Lung (tissue), 12 donors: ENCODE data around the gene RTL1. TPM values are rescaled to one million over a fixed set of nuclear protein-coding genes. Genes with fewer than 3 reads are reported as not detected.

ENCODE experiments used
- ATAC-seq: fragments of 200-7000 bp; cut with Tn5 transposase; one replicate; pipeline ENCODE4 v1.9.1; 2020; ENCODE audit warnings: moderate number of reproducible peaks; ENCODE audit not compliant: insufficient read depth, low FRiP score
- DNase-seq, 3 donors: peaks; one replicate each; pipeline ENCODE4 v3.0.0-alpha.2; 2013 to 2017
- H3K27ac ChIP-seq, 2 donors: one replicate each; pipeline ENCODE4 v1.5.1; 2013; ENCODE audit warnings: mild to moderate bottlenecking in 2 of 2, moderate library complexity in 2 of 2, control low read depth in 1 of 2, inconsistent platforms in 1 of 2, low read depth in 1 of 2, low read length in 1 of 2
- H3K27me3 ChIP-seq, 3 donors: one replicate each; pipeline ENCODE4 v1.5.1; 2013; ENCODE audit warnings: low read length in 2 of 3; ENCODE audit not compliant: control insufficient read depth in 3 of 3, insufficient read depth in 3 of 3
- H3K36me3 ChIP-seq, 4 donors: one replicate each; pipeline ENCODE4 v1.5.1; 2013; ENCODE audit warnings: low read length in 4 of 4, mild to moderate bottlenecking in 1 of 4, moderate library complexity in 1 of 4; ENCODE audit not compliant: control insufficient read depth in 4 of 4, insufficient read depth in 4 of 4
- H3K4me1 ChIP-seq, 5 donors: one replicate each; pipeline ENCODE4 v1.5.1; 2013; ENCODE audit warnings: low read length in 5 of 5, mild to moderate bottlenecking in 2 of 5, moderate library complexity in 1 of 5; ENCODE audit not compliant: control insufficient read depth in 5 of 5, insufficient read depth in 5 of 5
- H3K4me3 ChIP-seq: one replicate; pipeline ENCODE4 v1.5.1; 2013; ENCODE audit warnings: mild to moderate bottlenecking, control low read depth, moderate library complexity
- H3K9ac ChIP-seq, 2 donors: one replicate each; pipeline ENCODE4 v1.5.1; 2013; ENCODE audit warnings: low read length in 2 of 2, control low read depth in 1 of 2; ENCODE audit not compliant: insufficient read depth in 1 of 2
- H3K9me3 ChIP-seq, 4 donors: one replicate each; pipeline ENCODE4 v1.5.1; 2013; ENCODE audit warnings: low read length in 3 of 4, mild to moderate bottlenecking in 1 of 4, moderate library complexity in 1 of 4; ENCODE audit not compliant: control insufficient read depth in 4 of 4, insufficient read depth in 3 of 4
- CTCF ChIP-seq: IDR thresholded peaks from 2 replicates; pipeline ENCODE4 v1.5.1; 2012; ENCODE audit warnings: mild to moderate bottlenecking; ENCODE audit errors: control extremely low read depth, extremely low read depth
- WGBS, 2 donors: extraction: QIAGEN DNeasy Blood & Tissue Kit; methylation state at CpG; one replicate each; pipeline ENCODE4 v1.1.7; 2013; 5-methylcytosine and 5-hydroxymethylcytosine counted together
- polyA plus RNA-seq, 2 donors: library from polyadenylated mRNA; stranded (reverse); fragments of 200-250 nt; gene quantifications; one replicate each; pipeline ENCODE4 v1.2.1, GENCODE V29; 2013
- total RNA-seq, 2 donors: library from RNA; depleted of rRNA in 1 of 2; stranded (reverse); fragments of >200 nt in 1 of 2; gene quantifications; one replicate each; pipeline ENCODE4 v1.2.1, GENCODE V29; 2014 to 2021
- donor health status: control.
- donor health status: control.
- donor health status: Bipolar disorder and iron deficiency.
- donor health status: healthy.
- donor health status: DM: yes; HTN: yes; CAD: no.

RTL1 gene
- total and polyA plus RNA-seq, 4 donors = 0.02 to 0.09 TPM; not detected in 2

GRCh38 chr14:100864206-100864605, 39.3 kb downstream of the RTL1 start:
- H3K36me3 ChIP-seq = peaks cover 0 to 5% (median 0%) of the 10 kb centered on the region in 4 donors
- H3K9me3 ChIP-seq = peaks cover 0 to 3% (median 0%) of the 10 kb centered on the region in 4 donors
- H3K4me1 ChIP-seq = peaks cover 0 to 10% (median 0%) of the 10 kb centered on the region in 5 donors
- no peak for ATAC-seq
- no peak for TF ChIP-seq CTCF
- no peak overlapping the region for H3K27ac ChIP-seq
- H3K4me3 ChIP-seq = no peak overlapping the region
- DNase-seq = no peak
- H3K9ac ChIP-seq = no peak overlapping the region
- H3K27me3 ChIP-seq = no peaks in the 10 kb centered on the region
- 89% methylated on average over 10 of the region's 10 CpGs for WGBS, 2 donors

GRCh38 chr14:100862793-100863192, 40.7 kb downstream of the RTL1 start:
- peaks cover 0 to 3% (median 0%) of the 10 kb centered on the region in 4 donors for H3K9me3 ChIP-seq
- H3K9ac ChIP-seq = no peak overlapping the region
- 94 to 98% methylated on average over 2 of the region's 2 CpGs for WGBS, 2 donors
- DNase-seq (no peak), ATAC-seq (no peak)
- peaks cover 0 to 10% (median 0%) of the 10 kb centered on the region in 5 donors for H3K4me1 ChIP-seq
- TF ChIP-seq CTCF = no peak
- H3K27me3 ChIP-seq = no peaks in the 10 kb centered on the region
- H3K36me3 ChIP-seq = peaks cover 0 to 5% (median 0%) of the 10 kb centered on the region in 4 donors
- no peak overlapping the region for H3K4me3 ChIP-seq
- H3K27ac ChIP-seq = no peak overlapping the region

- Histone ChIP-seq H3K4me3 (no peak overlapping the region), H3K9ac (no peak overlapping the region), H3K27ac (no peak overlapping the region), H3K27me3 (no peaks in the 10 kb centered on the region), H3K4me1 (peaks cover 0 to 10% (median 0%) of the 10 kb centered on the region in 5 donors), H3K9me3 (peaks cover 0 to 3% (median 0%) of the 10 kb centered on the region in 4 donors), H3K36me3 (peaks cover 0 to 5% (median 0%) of the 10 kb centered on the region in 4 donors)
- no peak for ATAC-seq
- DNase-seq = no peak
- TF ChIP-seq CTCF = no peak
- WGBS, 2 donors = 79 to 95% methylated on average over 3 of the region's 3 CpGs
These were observed 41.2 kb downstream of the RTL1 start for GRCh38 chr14:100862277-100862676.

- ATAC-seq (no peak), DNase-seq (no peak)
- H3K9ac ChIP-seq = no peak overlapping the region
- no peaks in the 10 kb centered on the region for H3K27me3 ChIP-seq
- no peak overlapping the region for H3K4me3 ChIP-seq
- H3K36me3 ChIP-seq = peaks cover 0 to 5% (median 0%) of the 10 kb centered on the region in 4 donors
- H3K9me3 ChIP-seq = peaks cover 0 to 3% (median 0%) of the 10 kb centered on the region in 4 donors
- peaks cover 0 to 10% (median 0%) of the 10 kb centered on the region in 5 donors for H3K4me1 ChIP-seq
- 84 to 85% methylated on average over 2 of the region's 2 CpGs for WGBS, 2 donors
- TF ChIP-seq CTCF = no peak
- H3K27ac ChIP-seq = no peak overlapping the region
These were observed 41.6 kb downstream of the RTL1 start for GRCh38 chr14:100861937-100862247.
